Measurements from ENCODE around the gene NLN.

NLN gene

DNA sequence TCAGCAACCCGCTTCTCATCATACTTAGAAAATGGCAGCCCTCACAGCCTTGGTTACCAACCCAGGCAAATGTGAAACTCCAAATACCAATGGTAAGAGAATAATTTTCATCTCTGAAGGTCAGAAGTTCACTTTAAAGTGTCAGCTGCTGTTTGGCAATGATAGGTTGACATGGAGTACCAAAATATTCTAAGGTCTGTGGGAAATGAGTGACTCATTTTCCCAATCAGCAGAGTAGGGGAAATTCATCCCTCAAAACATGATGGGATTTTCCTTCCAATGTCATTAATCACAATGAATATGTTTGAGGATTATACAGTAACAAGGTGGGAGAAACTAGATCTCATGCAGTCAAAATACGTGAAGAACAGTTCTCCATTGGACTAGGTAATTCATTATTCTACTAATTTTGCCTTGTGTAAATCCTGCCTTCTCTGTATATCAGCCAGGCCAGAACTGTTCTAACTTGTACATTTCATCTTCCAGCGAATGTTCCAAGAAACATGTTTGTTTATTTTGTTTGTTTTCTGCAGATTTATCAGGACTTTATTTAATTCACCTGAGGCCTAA, 151.3 kb downstream of the NLN start:
- DNase-seq (ENCODE audit: low read depth) = peak; percentile 55
- TF ChIP-seq, protein P1, sequence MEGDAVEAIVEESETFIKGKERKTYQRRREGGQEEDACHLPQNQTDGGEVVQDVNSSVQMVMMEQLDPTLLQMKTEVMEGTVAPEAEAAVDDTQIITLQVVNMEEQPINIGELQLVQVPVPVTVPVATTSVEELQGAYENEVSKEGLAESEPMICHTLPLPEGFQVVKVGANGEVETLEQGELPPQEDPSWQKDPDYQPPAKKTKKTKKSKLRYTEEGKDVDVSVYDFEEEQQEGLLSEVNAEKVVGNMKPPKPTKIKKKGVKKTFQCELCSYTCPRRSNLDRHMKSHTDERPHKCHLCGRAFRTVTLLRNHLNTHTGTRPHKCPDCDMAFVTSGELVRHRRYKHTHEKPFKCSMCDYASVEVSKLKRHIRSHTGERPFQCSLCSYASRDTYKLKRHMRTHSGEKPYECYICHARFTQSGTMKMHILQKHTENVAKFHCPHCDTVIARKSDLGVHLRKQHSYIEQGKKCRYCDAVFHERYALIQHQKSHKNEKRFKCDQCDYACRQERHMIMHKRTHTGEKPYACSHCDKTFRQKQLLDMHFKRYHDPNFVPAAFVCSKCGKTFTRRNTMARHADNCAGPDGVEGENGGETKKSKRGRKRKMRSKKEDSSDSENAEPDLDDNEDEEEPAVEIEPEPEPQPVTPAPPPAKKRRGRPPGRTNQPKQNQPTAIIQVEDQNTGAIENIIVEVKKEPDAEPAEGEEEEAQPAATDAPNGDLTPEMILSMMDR (conservative IDR thresholded peaks at IDR 0.05; ENCODE audit: low read depth, low read length) = no peak
- no peak overlapping the region for H3K4me3 ChIP-seq (ENCODE audit: low read length)

DNA sequence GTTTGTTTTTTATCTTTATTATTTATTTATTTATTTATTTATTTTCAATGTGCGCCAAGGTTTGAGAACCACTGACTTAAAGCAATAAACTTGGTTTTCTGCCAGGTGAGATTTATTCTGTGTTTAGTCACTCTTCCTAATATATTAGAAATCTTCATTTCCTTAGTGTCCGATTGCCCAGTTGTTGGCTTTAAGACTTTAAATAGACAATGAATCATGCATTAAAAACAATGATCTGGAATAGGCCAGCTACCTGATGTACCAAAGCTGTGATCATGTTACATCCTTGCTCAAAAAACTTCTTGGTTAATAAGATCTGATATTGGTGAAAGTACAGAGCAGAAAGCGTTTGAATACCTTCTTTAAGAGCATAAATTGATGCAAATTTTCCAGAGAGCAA, 152.2 kb downstream of the NLN start:
- TF ChIP-seq, protein P1 (conservative IDR thresholded peaks at IDR 0.05; ENCODE audit: low read depth, low read length) = no peak
- no peak for DNase-seq (ENCODE audit: low read depth)
- H3K4me3 ChIP-seq (ENCODE audit: low read length) = no peak overlapping the region

DNA sequence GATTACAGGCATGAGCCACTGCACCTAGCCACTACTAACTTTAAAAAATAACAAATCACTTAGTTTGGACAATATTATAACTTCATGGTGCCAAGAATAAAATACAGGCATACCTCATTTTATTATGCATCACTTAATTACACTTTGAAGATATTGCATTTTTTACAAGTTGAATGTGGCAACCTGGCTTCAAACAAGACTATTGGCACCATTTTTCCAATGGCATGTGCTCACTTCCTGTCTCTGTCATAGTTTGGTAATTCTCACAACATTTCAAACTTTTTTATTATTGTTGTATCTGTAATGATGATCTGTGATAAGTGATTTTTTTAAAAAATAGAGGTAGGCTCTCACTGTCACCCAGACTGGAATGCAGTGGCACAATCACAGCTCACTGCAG, 154.5 kb downstream of the NLN start:
- TF ChIP-seq, protein P1 (conservative IDR thresholded peaks at IDR 0.05; ENCODE audit: low read depth, low read length) = no peak
- H3K4me3 ChIP-seq (ENCODE audit: low read length) = no peak overlapping the region
- DNase-seq (ENCODE audit: low read depth) = no peak

DNA sequence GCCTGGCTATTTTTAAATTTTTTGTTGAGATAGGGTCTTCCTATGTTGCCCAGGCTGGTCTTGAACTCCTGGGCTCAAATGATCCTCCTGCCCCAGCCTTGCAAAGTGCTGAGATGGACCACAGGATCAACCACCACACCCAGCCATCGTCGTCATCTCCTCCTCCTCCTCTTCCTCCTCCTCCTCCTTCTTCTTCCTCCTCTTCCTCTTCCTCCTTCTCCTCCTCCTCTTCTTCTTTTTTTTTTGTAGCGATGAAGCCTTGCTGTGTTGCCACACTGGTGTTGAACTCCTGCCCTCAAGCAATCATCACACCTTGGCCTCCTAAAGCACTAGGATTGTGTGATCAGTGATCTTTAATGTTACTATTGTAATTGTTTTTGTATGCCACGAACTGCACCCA, 155.0 kb downstream of the NLN start:
- no peak overlapping the region for H3K4me3 ChIP-seq (ENCODE audit: low read length)
- DNase-seq (ENCODE audit: low read depth) = no peak
- TF ChIP-seq, protein P1 (conservative IDR thresholded peaks at IDR 0.05; ENCODE audit: low read depth, low read length) = no peak
